Immature natural killer cell (primary cell): Measurements from ENCODE around the gene MPP4. TPM values are rescaled to one million over a fixed set of nuclear protein-coding genes. Genes with fewer than 3 reads are reported as not detected.

ENCODE experiments used
- DNase-seq, 3 donors: peaks; one replicate each; pipeline ENCODE4 v3.0.0; 2022; ENCODE audit warnings: mixed read lengths in 1 of 3
- H3K27ac Mint-ChIP-seq, 6 donors: one replicate each; pipeline ENCODE4 v1.8.0; 2020; ENCODE audit warnings: mixed read lengths in 6 of 6, mild to moderate bottlenecking in 5 of 6, inconsistent platforms in 4 of 6, moderate library complexity in 3 of 6
- H3K27me3 Mint-ChIP-seq, 3 donors: one replicate each; pipeline ENCODE4 v1.8.0; 2020 to 2021; ENCODE audit warnings: low read depth in 3 of 3, mild to moderate bottlenecking in 3 of 3, mixed read lengths in 3 of 3, moderate library complexity in 3 of 3, inconsistent platforms in 1 of 3
- H3K36me3 Mint-ChIP-seq, 3 donors: one replicate each; pipeline ENCODE4 v1.8.0; 2020; ENCODE audit warnings: mixed read lengths in 3 of 3, inconsistent platforms in 2 of 3, mild to moderate bottlenecking in 2 of 3
- H3K4me1 Mint-ChIP-seq, 2 donors: one replicate each; pipeline ENCODE4 v1.8.0; 2020; ENCODE audit warnings: inconsistent platforms in 2 of 2, mild to moderate bottlenecking in 2 of 2, mixed read lengths in 2 of 2, moderate library complexity in 1 of 2
- H3K4me3 Mint-ChIP-seq, 5 donors: one replicate each; pipeline ENCODE4 v1.8.0; 2020; ENCODE audit warnings: mild to moderate bottlenecking in 5 of 5, mixed read lengths in 5 of 5, inconsistent platforms in 3 of 5, moderate library complexity in 3 of 5
- H3K9me3 Mint-ChIP-seq, 6 donors: one replicate each; pipeline ENCODE4 v1.8.0; 2020; ENCODE audit warnings: mild to moderate bottlenecking in 6 of 6, mixed read lengths in 6 of 6, inconsistent platforms in 4 of 6, moderate library complexity in 3 of 6
- polyA plus RNA-seq, 3 donors: library from polyadenylated mRNA; unstranded; fragments of 300-500 nt; fragmentation: Illumina TruSeq; gene quantifications; one replicate each; pipeline ENCODE4 v1.2.3, GENCODE V29; 2021

Gene MPP4
- polyA plus RNA-seq, 3 donors from 2014 or later, result not detected

DNA sequence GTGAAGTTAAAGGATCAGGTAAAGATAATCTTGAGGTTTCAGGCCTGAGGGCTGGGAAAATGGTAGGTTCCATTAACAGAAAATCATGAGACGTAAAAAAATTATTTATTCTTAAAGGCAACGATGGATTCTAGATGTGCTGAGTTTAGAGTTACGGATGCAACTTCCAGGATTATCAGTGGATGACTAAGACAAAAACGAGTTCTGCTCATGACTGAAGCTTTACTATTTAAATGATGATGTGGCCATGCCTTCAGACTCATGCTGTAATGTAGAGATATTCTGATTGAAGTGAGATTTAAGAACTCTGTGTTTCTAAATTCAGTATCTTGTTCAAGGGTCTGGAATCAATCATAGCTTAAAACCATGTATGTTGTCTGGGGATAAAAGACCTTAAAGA, 60.1 kb downstream of the MPP4 start:
- Mint-ChIP-seq H3K4me3 (no peak overlapping the region), H3K4me1 (peaks cover 3 to 13% of the 10 kb centered on the region in 2 donors), H3K36me3 (peaks cover 0 to 3% (median 0%) of the 10 kb centered on the region in 3 donors), H3K9me3 (no peaks in the 10 kb centered on the region), H3K27ac (no peak overlapping the region), H3K27me3 (peaks cover 0 to 9% (median 7%) of the 10 kb centered on the region in 3 donors)
- no peak for DNase-seq

GRCh38 chr2:201633661-201634249, 64.7 kb downstream of the MPP4 start:
- H3K4me3 Mint-ChIP-seq, result no peak overlapping the region
- H3K4me1 Mint-ChIP-seq, result peaks cover 0 to 5% of the 10 kb centered on the region in 2 donors
- H3K9me3 Mint-ChIP-seq, result no peaks in the 10 kb centered on the region
- H3K27ac Mint-ChIP-seq, result no peak overlapping the region
- H3K36me3 Mint-ChIP-seq, result peaks cover 4 to 13% (median 13%) of the 10 kb centered on the region in 3 donors
- DNase-seq, result no peak
- no peaks in the 10 kb centered on the region for H3K27me3 Mint-ChIP-seq

- H3K9me3 Mint-ChIP-seq, result no peaks in the 10 kb centered on the region
- H3K4me1 Mint-ChIP-seq, result peaks cover 0 to 5% of the 10 kb centered on the region in 2 donors
- no peak for DNase-seq
- H3K4me3 Mint-ChIP-seq, result no peak overlapping the region
- no peak overlapping the region for H3K27ac Mint-ChIP-seq
- H3K27me3 Mint-ChIP-seq, result peaks cover 0 to 1% (median 0%) of the 10 kb centered on the region in 3 donors
- peaks cover 4 to 13% (median 13%) of the 10 kb centered on the region in 3 donors for H3K36me3 Mint-ChIP-seq
These were observed 67.4 kb downstream of the MPP4 start for GRCh38 chr2:201631041-201631440.

GRCh38 chr2:201630577-201630976, 67.9 kb downstream of the MPP4 start:
- H3K27ac Mint-ChIP-seq, result no peak overlapping the region
- peaks cover 4 to 13% (median 13%) of the 10 kb centered on the region in 3 donors for H3K36me3 Mint-ChIP-seq
- H3K9me3 Mint-ChIP-seq, result no peaks in the 10 kb centered on the region
- H3K27me3 Mint-ChIP-seq, result peaks cover 0 to 1% (median 0%) of the 10 kb centered on the region in 3 donors
- DNase-seq, result peak in 2 of 3 donors; percentile 3 to 5
- H3K4me3 Mint-ChIP-seq, result no peak overlapping the region
- peaks cover 0 to 5% of the 10 kb centered on the region in 2 donors for H3K4me1 Mint-ChIP-seq

- peaks cover 0 to 5% of the 10 kb centered on the region in 2 donors for H3K4me1 Mint-ChIP-seq
- no peak overlapping the region for H3K27ac Mint-ChIP-seq
- H3K36me3 Mint-ChIP-seq, result peaks cover 7 to 17% (median 12%) of the 10 kb centered on the region in 3 donors
- no peaks in the 10 kb centered on the region for H3K9me3 Mint-ChIP-seq
- H3K27me3 Mint-ChIP-seq, result peaks cover 0 to 1% (median 0%) of the 10 kb centered on the region in 3 donors
- DNase-seq, result no peak
- H3K4me3 Mint-ChIP-seq, result no peak overlapping the region
These were observed 69.9 kb downstream of the MPP4 start for GRCh38 chr2:201628545-201628944.

GRCh38 chr2:201622306-201622970, 76.0 kb downstream of the MPP4 start:
- peaks cover 0 to 4% (median 3%) of the 10 kb centered on the region in 3 donors for H3K27me3 Mint-ChIP-seq
- no peaks in the 10 kb centered on the region for H3K4me1 Mint-ChIP-seq
- no peaks in the 10 kb centered on the region for H3K9me3 Mint-ChIP-seq
- H3K4me3 Mint-ChIP-seq, result no peak overlapping the region
- no peak for DNase-seq
- no peak overlapping the region for H3K27ac Mint-ChIP-seq
- peaks cover 3% of the 10 kb centered on the region in 3 donors for H3K36me3 Mint-ChIP-seq

- Mint-ChIP-seq H3K4me1 (no peaks in the 10 kb centered on the region), H3K36me3 (peaks cover 3% of the 10 kb centered on the region in 3 donors), H3K27ac (no peak overlapping the region), H3K27me3 (peaks cover 0 to 3% (median 2%) of the 10 kb centered on the region in 3 donors), H3K9me3 (no peaks in the 10 kb centered on the region), H3K4me3 (no peak overlapping the region)
- no peak for DNase-seq
These were observed 77.0 kb downstream of the MPP4 start for GRCh38 chr2:201621293-201621999.

DNA sequence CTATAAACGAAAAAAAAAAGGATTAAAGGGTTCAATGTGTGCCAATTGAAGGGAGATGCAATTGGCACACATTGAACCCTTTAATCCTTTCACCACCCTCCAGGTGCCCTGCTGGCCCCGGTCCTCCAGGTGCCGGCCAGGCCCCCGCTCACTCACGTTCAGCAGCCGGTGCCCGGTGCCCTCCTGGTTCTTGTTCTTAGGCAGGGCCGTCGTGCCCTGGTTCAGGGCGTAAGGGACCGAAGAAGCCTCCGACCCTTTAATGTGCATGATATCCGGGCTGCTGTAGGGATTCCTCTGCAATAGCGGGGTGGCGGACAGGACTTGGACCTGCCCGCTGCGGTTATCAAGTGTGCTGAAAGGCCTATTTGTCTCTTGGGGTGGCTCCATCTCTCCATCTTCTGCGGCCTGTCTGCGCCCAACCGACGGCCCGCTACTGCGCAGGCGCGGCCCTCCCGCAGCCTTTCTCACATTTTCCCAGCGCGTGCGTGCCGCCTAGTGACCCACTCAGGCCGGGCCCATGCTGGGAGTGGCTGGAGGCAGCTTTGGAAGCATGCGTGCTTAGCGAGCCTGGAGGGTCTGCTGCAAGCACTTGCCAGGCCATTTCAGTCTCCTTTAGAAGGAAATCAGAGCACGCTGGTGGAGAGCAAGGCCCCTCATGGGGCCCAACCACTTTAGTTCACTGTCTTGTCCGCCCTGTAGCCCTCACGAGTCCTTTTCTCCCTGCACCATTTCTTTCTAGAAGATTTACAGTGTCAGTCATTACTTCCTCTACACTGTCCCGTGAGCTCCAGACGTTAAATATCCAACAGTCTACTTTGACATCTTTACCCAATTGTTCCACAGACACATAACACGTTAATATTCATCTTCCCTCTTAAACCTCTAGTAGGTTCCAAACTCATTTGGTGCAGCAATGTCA, 79.4 kb downstream of the MPP4 start:
- DNase-seq, result no peak
- H3K4me3 Mint-ChIP-seq, result no peak overlapping the region

GRCh38 chr2:201608021-201608420, 90.4 kb downstream of the MPP4 start:
- Mint-ChIP-seq H3K36me3 (peaks cover 0 to 3% (median 0%) of the 10 kb centered on the region in 3 donors), H3K4me1 (no peaks in the 10 kb centered on the region), H3K27me3 (peaks cover 4 to 25% (median 7%) of the 10 kb centered on the region in 3 donors), H3K4me3 (no peak overlapping the region), H3K27ac (no peak overlapping the region), H3K9me3 (peaks cover 0 to 14% (median 3%) of the 10 kb centered on the region in 6 donors)
- DNase-seq, result no peak

More for the DNA sequence above, 79.4 kb downstream of the MPP4 start:
- Mint-ChIP-seq H3K27ac (no peak overlapping the region), H3K9me3 (no peaks in the 10 kb centered on the region), H3K4me1 (no peaks in the 10 kb centered on the region), H3K36me3 (no peaks in the 10 kb centered on the region), H3K27me3 (peaks cover 0 to 9% (median 2%) of the 10 kb centered on the region in 3 donors)

DNA sequence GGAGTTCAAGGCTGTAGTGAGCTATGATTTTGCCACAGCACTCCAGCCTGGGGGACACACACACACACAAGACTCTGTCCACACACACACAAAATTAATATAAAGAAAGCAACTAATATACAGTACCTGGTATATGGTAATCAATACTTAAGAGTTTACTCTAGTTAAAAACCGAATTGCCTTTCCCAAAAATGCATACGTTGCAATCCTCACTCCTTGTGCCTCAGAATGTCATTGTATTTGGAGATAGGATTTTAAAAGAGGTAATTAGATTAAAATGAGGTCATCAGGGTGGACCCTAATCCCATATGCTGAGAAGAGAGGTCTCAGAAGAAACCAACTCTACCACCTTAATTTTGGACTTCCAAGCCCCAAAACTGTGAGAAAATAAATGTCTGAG, 90.9 kb downstream of the MPP4 start:
- Mint-ChIP-seq H3K4me1 (no peaks in the 10 kb centered on the region), H3K36me3 (peaks cover 0 to 3% (median 0%) of the 10 kb centered on the region in 3 donors), H3K9me3 (peaks cover 0 to 14% (median 3%) of the 10 kb centered on the region in 6 donors)

GRCh38 chr2:201600906-201601305, 97.5 kb downstream of the MPP4 start:
- Mint-ChIP-seq H3K4me1 (no peaks in the 10 kb centered on the region), H3K4me3 (no peak overlapping the region), H3K9me3 (peaks cover 0 to 16% (median 10%) of the 10 kb centered on the region in 6 donors), H3K27me3 (peaks cover 7 to 21% (median 8%) of the 10 kb centered on the region in 3 donors), H3K36me3 (peaks cover 0 to 5% (median 0%) of the 10 kb centered on the region in 3 donors), H3K27ac (no peak overlapping the region)
- no peak for DNase-seq

More for the DNA sequence above, 90.9 kb downstream of the MPP4 start:
- H3K27ac Mint-ChIP-seq, result no peak overlapping the region
- H3K4me3 Mint-ChIP-seq, result no peak overlapping the region
- peaks cover 4 to 25% (median 7%) of the 10 kb centered on the region in 3 donors for H3K27me3 Mint-ChIP-seq
- no peak for DNase-seq

DNA sequence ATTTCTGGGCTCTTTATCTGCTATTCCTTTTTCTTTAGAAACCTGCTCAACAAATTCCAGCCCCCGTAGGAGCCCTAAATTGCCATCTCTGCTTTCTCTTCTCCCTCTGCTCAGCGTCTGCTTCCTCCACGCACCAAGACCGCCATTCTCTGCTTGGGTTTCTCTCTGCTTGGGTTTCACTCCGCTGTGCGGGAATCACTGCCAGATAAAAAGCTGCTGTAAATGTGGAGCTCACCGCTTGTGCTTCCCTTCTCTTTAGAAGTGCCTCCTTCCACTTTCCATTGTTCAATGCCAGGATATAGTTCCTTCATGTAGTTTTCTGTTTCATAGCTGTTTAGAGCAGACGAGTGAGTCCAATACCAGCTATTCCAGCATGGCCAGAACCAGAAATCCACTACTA, 101.0 kb downstream of the MPP4 start:
- no peak overlapping the region for H3K27ac Mint-ChIP-seq
- no peaks in the 10 kb centered on the region for H3K4me1 Mint-ChIP-seq
- H3K36me3 Mint-ChIP-seq, result peaks cover 0 to 5% (median 0%) of the 10 kb centered on the region in 3 donors
- DNase-seq, result no peak
- peaks cover 5 to 12% (median 7%) of the 10 kb centered on the region in 3 donors for H3K27me3 Mint-ChIP-seq
- peaks cover 0 to 17% (median 11%) of the 10 kb centered on the region in 6 donors for H3K9me3 Mint-ChIP-seq
- no peak overlapping the region for H3K4me3 Mint-ChIP-seq
